ENCODE measurements around the gene DENND6B. TPM values are rescaled to one million over a fixed set of nuclear protein-coding genes. Genes with fewer than 3 reads are reported as not detected.
A peak's percentile ranks its signal among the peaks of the same experiment; 100 is the strongest.

Gene DENND6B
- polyA plus RNA-seq, 1 donor: 5.5 TPM

GRCh38 chr22:50269970-50270665, 56.7 kb downstream of the DENND6B start, which contains the start of gene MAPK11:
TSS of gene MAPK11 (minus strand) at chr22:50270380. CDS start at chr22:50270292, 88 bp downstream.
- no peak for DNase-seq

DNA sequence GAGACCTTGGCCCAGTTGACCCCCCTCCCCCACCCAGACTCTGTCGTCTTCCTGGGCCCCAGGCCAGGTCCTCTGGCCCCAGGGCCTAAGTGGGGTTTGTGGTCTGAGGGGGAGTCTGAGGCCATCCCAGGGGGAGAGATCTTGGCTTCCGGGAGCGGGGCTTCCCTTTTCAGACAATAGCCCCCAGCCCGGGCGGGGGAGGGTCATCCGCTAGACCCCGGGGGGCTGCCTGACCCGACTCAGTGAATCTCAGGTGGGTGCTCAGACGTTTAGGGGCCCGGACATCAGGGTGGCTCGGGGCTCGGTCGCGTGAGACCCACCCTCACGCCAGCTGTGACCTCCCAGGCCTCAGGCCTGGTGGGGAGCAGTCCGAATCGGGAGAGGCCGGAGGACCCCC, 57.2 kb downstream of the DENND6B start:
- DNase-seq: no peak

DNA sequence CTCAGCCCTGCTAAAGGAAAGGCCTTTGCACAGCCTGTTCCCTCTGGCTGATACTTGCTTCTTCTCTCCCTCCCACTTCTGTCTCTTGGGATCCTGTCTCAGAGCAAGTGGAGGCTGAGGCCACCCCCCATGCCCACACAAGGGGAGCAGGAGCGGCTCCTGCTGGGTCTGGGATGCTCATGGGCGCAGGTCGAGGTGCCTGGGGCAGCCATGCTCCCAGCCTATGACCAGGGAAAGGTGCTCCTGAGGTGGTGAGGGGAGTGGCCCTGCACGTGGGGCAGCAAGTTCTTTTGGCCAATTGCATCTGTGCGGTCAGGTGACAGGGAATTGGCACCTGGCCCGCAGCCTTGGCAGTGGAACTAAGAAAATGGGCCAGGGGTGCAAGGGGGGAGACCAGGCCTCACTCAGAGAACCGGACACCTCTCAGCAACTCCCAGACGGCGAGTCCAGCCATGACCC, 58.1 kb downstream of the DENND6B start:
- DNase-seq: no peak

- DNase-seq: no peak
These were observed 59.0 kb downstream of the DENND6B start for GRCh38 chr22:50267591-50268390.

DNA sequence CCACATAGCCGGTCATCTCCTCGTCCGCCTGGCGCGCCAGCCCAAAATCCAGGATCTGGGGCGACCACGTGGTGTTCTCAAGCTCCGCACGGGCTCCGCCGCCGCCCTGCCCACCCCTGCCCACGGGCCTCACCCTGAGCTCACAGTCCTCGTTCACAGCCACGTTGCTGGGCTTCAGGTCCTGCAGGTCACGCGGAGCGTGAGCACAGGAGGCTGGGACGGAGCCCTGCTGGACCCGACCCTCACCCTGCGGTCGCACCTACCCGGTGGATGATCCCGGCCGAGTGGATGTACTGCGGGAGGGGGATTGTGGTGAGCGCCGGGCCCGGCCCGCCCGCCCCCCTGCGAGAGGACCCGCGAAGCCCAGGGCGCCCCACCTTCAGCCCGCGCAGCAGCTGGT, 59.8 kb downstream of the DENND6B start:
- DNase-seq: no peak

GRCh38 chr22:50264946-50265669, 61.7 kb downstream of the DENND6B start:
- DNase-seq: no peak

DNA sequence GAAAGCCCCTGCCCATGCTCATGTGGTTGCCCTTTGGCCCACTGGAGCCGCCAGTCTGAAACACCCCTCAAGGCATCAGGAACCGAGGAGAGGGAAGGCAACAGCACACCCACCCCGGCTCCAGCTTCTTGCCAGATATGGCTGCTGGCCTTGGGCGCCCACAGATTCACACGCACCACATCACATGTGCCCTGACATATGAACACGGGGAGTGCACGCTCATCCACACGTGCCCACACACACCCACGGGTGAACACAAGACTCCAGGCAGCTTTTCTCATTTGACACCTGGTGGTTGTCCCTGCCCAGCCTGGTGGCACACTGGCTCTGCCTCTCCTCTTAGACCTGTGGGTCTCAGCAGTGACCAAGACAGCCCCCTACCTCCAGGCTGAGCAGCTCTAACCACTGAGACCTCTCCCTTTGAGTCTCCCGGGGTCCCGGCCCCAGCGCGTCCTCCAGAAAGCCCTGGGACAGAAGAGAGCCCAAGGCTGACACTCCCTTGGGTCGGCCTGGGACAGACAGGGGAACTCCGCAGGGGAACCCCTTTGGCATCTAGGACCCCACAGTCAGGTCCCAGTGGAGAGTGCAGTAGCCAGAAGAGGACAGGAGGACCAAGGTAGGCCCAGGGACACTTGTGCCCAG, 62.6 kb downstream of the DENND6B start:
- no peak for DNase-seq

- DNase-seq: no peak
These were observed 63.7 kb downstream of the DENND6B start for GRCh38 chr22:50262973-50263617.

- DNase-seq: no peak
These were observed 64.3 kb downstream of the DENND6B start for GRCh38 chr22:50262460-50262911.

DNA sequence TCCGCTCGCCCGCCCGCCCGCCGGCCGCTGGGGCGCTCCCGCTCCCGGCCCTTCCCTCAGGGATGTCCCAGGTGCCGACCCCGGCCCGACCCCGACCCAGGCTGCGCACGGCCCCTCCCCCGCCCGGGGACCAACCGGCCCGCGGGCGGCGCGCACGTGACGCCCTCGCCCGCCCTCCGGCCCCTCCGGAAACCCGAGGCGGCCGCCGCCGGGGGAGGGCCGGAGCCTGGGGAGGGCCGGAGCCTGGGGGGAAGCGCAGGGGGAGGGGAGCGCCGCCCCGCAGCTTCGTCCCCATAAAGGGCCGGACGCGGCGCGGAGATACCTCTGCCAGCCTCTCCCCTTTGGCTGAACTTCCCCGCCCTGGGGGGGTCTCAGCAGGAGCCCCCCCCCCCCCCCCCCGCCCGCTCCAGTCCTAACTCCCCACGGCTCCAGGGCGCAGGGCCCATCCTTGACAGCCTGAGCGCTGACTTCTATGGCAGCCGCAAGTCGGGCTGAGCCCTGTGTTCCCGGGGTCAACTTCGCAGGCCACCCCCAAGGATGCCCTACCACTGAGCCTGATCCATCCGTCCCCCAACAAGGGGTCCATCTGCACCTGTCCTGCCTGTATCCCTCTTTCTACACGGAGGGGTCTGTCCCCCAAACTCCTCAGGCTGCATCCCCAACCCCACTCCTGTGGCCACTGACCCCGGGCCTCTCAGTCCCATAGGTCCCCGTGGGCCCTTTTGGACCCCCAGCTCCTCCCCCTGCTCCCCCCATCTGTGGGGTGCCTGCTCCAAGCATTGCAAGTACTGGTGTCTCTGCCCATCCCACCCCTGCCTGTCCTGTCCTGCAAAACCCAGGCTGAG, 65.0 kb downstream of the DENND6B start, which contains the start of gene MAPK12:
Gene MAPK12, minus strand, starts transcription at position 69 of the 845 bp plus-strand sequence. CDS start 174 bp downstream, outside the sequence.
- DNase-seq: no peak

DNA sequence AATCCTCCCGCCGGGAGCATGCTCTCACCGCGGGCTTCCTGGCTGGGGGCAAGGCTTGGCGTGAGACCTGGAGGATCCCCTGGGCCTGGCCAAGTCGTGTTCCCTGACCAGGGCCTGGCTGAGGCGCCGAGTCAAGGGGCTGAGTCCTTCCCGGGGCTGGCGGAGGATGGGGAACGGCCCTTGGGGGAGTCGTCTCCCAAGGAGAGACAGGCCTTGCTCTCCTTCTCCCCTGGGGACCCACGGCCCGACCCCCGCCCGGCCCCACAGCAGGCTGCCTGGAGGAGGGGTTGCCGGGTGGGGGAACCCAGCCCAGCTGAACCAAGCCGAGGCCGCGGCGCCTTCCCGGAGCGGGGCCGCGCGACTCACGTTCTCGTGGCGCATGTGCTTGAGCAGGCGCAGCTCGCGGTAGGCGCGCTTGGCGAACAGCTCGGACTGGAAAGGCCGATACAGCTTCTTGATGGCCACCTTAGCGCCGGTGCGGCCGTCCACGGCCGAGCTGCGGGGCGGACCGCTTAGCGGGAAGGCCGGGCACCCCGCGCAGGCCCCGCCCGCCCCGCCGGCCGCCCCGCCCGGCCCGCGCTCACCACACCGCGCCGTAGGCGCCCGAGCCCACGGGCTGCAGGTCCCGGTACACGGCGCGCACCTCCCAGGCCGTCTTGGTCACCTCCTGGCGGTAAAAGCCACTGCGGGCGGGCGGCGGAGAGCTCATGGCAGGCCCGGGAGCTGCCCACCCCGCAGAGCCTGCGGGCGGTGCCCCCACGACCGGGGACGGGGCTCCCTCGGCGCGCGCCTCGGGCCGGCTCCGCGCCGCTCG, 65.8 kb downstream of the DENND6B start:
- DNase-seq: peak; percentile 52

DNA sequence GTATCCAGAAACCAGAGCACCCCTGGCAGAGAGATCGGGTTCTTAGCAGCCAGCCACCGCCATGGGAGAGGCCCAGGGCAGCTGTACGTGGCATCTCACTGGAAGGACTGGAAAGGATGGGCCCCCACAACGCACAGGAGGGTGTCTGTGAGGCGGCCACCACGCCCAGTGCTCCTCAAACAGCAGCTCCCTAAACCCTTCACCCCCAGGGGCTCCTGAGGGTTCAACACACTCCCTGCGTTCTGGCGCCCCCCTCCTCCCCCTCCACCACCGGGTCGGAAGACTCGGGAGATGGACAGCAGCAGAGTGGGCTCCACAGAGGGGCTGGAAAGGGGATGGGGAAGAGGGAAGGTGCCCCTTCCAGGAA, 66.4 kb downstream of the DENND6B start:
- DNase-seq: no peak

- DNase-seq: no peak
These were observed 67.5 kb downstream of the DENND6B start for GRCh38 chr22:50259302-50259701.

Other genes with a start within 250 kb of the DENND6B start
- 1.3 TPM for gene MLC1, start 241.6 kb downstream of the DENND6B start, polyA plus RNA-seq (ENCODE audit: insufficient read length)
- gene MOV10L1, start 237.0 kb downstream of the DENND6B start, polyA plus RNA-seq (ENCODE audit: insufficient read length): 0.58 TPM
- gene PANX2, start 156.3 kb downstream of the DENND6B start, polyA plus RNA-seq (ENCODE audit: insufficient read length): 0.14 TPM
- 23.3 TPM for gene TRABD, start 141.1 kb downstream of the DENND6B start, polyA plus RNA-seq (ENCODE audit: insufficient read length)
- 17.8 TPM for gene SELENOO, start 126.0 kb downstream of the DENND6B start, polyA plus RNA-seq (ENCODE audit: insufficient read length)
- 33.5 TPM for gene TUBGCP6, start 82.0 kb downstream of the DENND6B start, polyA plus RNA-seq (ENCODE audit: insufficient read length)
- gene HDAC10, start 75.7 kb downstream of the DENND6B start, polyA plus RNA-seq (ENCODE audit: insufficient read length): 20.5 TPM
- gene MAPK12, start 65.3 kb downstream of the DENND6B start, polyA plus RNA-seq (ENCODE audit: insufficient read length): 29.1 TPM
- 7.4 TPM for gene MAPK11, start 56.6 kb downstream of the DENND6B start, polyA plus RNA-seq (ENCODE audit: insufficient read length)
- 109 TPM for gene PLXNB2, start 19.4 kb downstream of the DENND6B start, polyA plus RNA-seq (ENCODE audit: insufficient read length)
- 34.3 TPM for gene PPP6R2, start 16.3 kb upstream of the DENND6B start, polyA plus RNA-seq (ENCODE audit: insufficient read length)
- 53.0 TPM for gene SBF1, start 148.0 kb upstream of the DENND6B start, polyA plus RNA-seq (ENCODE audit: insufficient read length)
- 0.26 TPM for gene ADM2, start 154.5 kb upstream of the DENND6B start, polyA plus RNA-seq (ENCODE audit: insufficient read length)
- gene MIOX, start 159.8 kb upstream of the DENND6B start, polyA plus RNA-seq (ENCODE audit: insufficient read length): not detected
- 42.2 TPM for gene LMF2, start 180.7 kb upstream of the DENND6B start, polyA plus RNA-seq (ENCODE audit: insufficient read length)
- gene NCAPH2, start 181.2 kb upstream of the DENND6B start, polyA plus RNA-seq (ENCODE audit: insufficient read length): 36.3 TPM
- gene SCO2, start 198.6 kb upstream of the DENND6B start, polyA plus RNA-seq (ENCODE audit: insufficient read length): 6.1 TPM
- gene TYMP, start 203.0 kb upstream of the DENND6B start, polyA plus RNA-seq (ENCODE audit: insufficient read length): 6.7 TPM
- gene KLHDC7B, start 218.9 kb upstream of the DENND6B start, polyA plus RNA-seq (ENCODE audit: insufficient read length): not detected
- not detected for gene SYCE3, start 235.9 kb upstream of the DENND6B start, polyA plus RNA-seq (ENCODE audit: insufficient read length)

All from hindlimb muscle (tissue), 1 donor.